ENCODE results near the gene SYNM. TPM values are rescaled to one million over a fixed set of nuclear protein-coding genes. Genes with fewer than 3 reads are reported as not detected.

The SYNM gene
- total and polyA plus RNA-seq, 2 donors (not counting 1 experiment from before 2014, with no cell fraction given) = 0.04 to 0.27 TPM

GRCh38 chr15:99129644-99130043 is 24.8 kb downstream of the SYNM start:
- no peak overlapping the region for H3K4me2 ChIP-seq (replicated peaks; ENCODE audit: low read depth, low read length, poor library complexity, severe bottlenecking)
- H3K36me3 ChIP-seq (replicated peaks in 1 of 2; ENCODE audit: control extremely low read depth in 1 of 2, control insufficient read depth in 1 of 2, extremely low read depth in 1 of 2, insufficient read depth in 2 of 2, low read length in 1 of 2) = no peaks in the 10 kb centered on the region
- H3K4me3 ChIP-seq (ENCODE audit: control extremely low read depth in 1 of 5, extremely low read depth in 1 of 5, insufficient read depth in 1 of 5, low read depth in 2 of 5, low read length in 4 of 5) = no peak overlapping the region
- Mint-ChIP-seq H3K27ac (no peak overlapping the region), H3K4me3 (no peak overlapping the region), H3K9me3 (ENCODE audit: insufficient read depth) (no peaks in the 10 kb centered on the region), H3K4me1 (peaks cover 5% of the 10 kb centered on the region), H3K27me3 (peaks cover 4% of the 10 kb centered on the region)
- H3K9ac ChIP-seq (ENCODE audit: low read length) = no peak overlapping the region
- no peaks in the 10 kb centered on the region for H3K4me1 ChIP-seq (ENCODE audit: control insufficient read depth in 2 of 2, insufficient read depth in 2 of 2, low read length in 2 of 2)
- CTCF ChIA-PET = no interaction called here
- H3K27ac ChIP-seq (ENCODE audit: low read length in 2 of 2) = no peak overlapping the region
- H4K20me1 ChIP-seq (ENCODE audit: control insufficient read depth, insufficient read depth, low read length, poor library complexity, severe bottlenecking) = no peaks in the 10 kb centered on the region
- H3K9me3 ChIP-seq (ENCODE audit: control extremely low read depth in 1 of 3, control insufficient read depth in 2 of 3, insufficient read depth in 1 of 3, low read length in 2 of 3) = no peaks in the 10 kb centered on the region
- ATAC-seq (ENCODE audit: low read depth) (no peak), DNase-seq (no peak)
- WGBS (ENCODE audit: insufficient coverage) = 75% methylated on average over 16 of the region's 16 CpGs
- TF ChIP-seq CTCF (IDR thresholded peaks at IDR 0.05) (no peak), EZH2 (IDR thresholded peaks at IDR 0.05; ENCODE audit: borderline replicate concordance, insufficient read depth, low read depth, low read length, poor library complexity, severe bottlenecking) (no peak)
- H3K79me2 ChIP-seq (ENCODE audit: control insufficient read depth, insufficient read depth, low read length) = no peaks in the 10 kb centered on the region
- POLR2A ChIA-PET = no interaction called here
- intact Hi-C loops (cut with micrococcal nuclease) = no loop called here
- no peak overlapping the region for H2AFZ ChIP-seq (ENCODE audit: insufficient read depth, low read depth, low read length, poor library complexity, severe bottlenecking)
- H3K27me3 ChIP-seq (replicated peaks in 1 of 4; ENCODE audit: control extremely low read depth in 1 of 4, control insufficient read depth in 3 of 4, insufficient read depth in 4 of 4, low read length in 3 of 4) = no peaks in the 10 kb centered on the region

GRCh38 chr15:99130314-99130713 is 25.4 kb downstream of the SYNM start:
- Histone ChIP-seq H3K9ac (ENCODE audit: low read length) (no peak overlapping the region), H3K4me1 (ENCODE audit: control insufficient read depth in 2 of 2, insufficient read depth in 2 of 2, low read length in 2 of 2) (no peaks in the 10 kb centered on the region), H3K27me3 (replicated peaks in 1 of 4; ENCODE audit: control extremely low read depth in 1 of 4, control insufficient read depth in 3 of 4, insufficient read depth in 4 of 4, low read length in 3 of 4) (no peaks in the 10 kb centered on the region), H3K4me2 (replicated peaks; ENCODE audit: low read depth, low read length, poor library complexity, severe bottlenecking) (no peak overlapping the region), H2AFZ (ENCODE audit: insufficient read depth, low read depth, low read length, poor library complexity, severe bottlenecking) (no peak overlapping the region), H3K36me3 (replicated peaks in 1 of 2; ENCODE audit: control extremely low read depth in 1 of 2, control insufficient read depth in 1 of 2, extremely low read depth in 1 of 2, insufficient read depth in 2 of 2, low read length in 1 of 2) (no peaks in the 10 kb centered on the region), H3K27ac (ENCODE audit: low read length in 2 of 2) (no peak overlapping the region), H3K79me2 (ENCODE audit: control insufficient read depth, insufficient read depth, low read length) (no peaks in the 10 kb centered on the region), H3K4me3 (ENCODE audit: control extremely low read depth in 1 of 5, extremely low read depth in 1 of 5, insufficient read depth in 1 of 5, low read depth in 2 of 5, low read length in 4 of 5) (no peak overlapping the region), H3K9me3 (ENCODE audit: control extremely low read depth in 1 of 3, control insufficient read depth in 2 of 3, insufficient read depth in 1 of 3, low read length in 2 of 3) (no peaks in the 10 kb centered on the region), H4K20me1 (ENCODE audit: control insufficient read depth, insufficient read depth, low read length, poor library complexity, severe bottlenecking) (no peaks in the 10 kb centered on the region)
- no peak overlapping the region for H3K27ac Mint-ChIP-seq
- TF ChIP-seq CTCF (IDR thresholded peaks at IDR 0.05) (no peak), EZH2 (IDR thresholded peaks at IDR 0.05; ENCODE audit: borderline replicate concordance, insufficient read depth, low read depth, low read length, poor library complexity, severe bottlenecking) (no peak)
- DNase-seq (no peak), ATAC-seq (ENCODE audit: low read depth) (no peak)
- intact Hi-C loops (cut with micrococcal nuclease) = no loop called here
- ChIA-PET CTCF (no interaction called here), POLR2A (no interaction called here)
- peaks cover 4% of the 10 kb centered on the region for H3K27me3 Mint-ChIP-seq
- no peaks in the 10 kb centered on the region for H3K9me3 Mint-ChIP-seq (ENCODE audit: insufficient read depth)
- 87% methylated on average over 13 of the region's 13 CpGs for WGBS (ENCODE audit: insufficient coverage)
- no peak overlapping the region for H3K4me3 Mint-ChIP-seq
- H3K4me1 Mint-ChIP-seq = peaks cover 5% of the 10 kb centered on the region
